Heart left ventricle (tissue), 13 donors: ENCODE measurements around the gene TCF7L2.

ENCODE experiments used
- POLR2A ChIP-seq, 2 donors: fragments of 450-650 bp; IDR thresholded peaks; one replicate each; pipeline ENCODE4 v1.6.1; 2017; ENCODE audit warnings: antibody characterized with exemption in 2 of 2, mild to moderate bottlenecking in 2 of 2, moderate library complexity in 2 of 2
- TF ChIP-seq, protein P1 (sequence below), 12 donors: fragments of 200-600 bp; sonication (generic) in 4 of 12; IDR thresholded peaks; one replicate each; pipeline versions ENCODE4 v1.5.0 to v1.8.0; 2018 to 2022; ENCODE audit warnings: antibody characterized with exemption in 12 of 12, mild to moderate bottlenecking in 5 of 12
- donor health status: ischemic (EF 13 %, LVEDD 7.1; RV severe dilation, severe dysfunction).
- donor health status: DM: no; HTN: yes; CAD: no.
- donor health status: DM: no; HTN: no; CAD: no.
- donor health status: ischemic (EF 25% LVEDD 6.9; RV normal size, moderate dysfunction).
- donor health status: ischemic (EF 25% LVEDD 5.7; RV mildly dilated, moderate dysfunction).
- donor health status: ischemic (EF 35%, LVEDD 5.7; RV mildly dilated, moderate dysfunction).
- donor health status: nonischemic (EF 11% LVEDD 7.7; RV severe dilation, severe dysfunction).
- donor health status: DM: yes; HTN: yes; CAD: no.
- donor health status: PGD.
- donor health status: ischemic (EF 29% LVEDD 5.4; RV normal size, mild dysfunction).
- donor health status: nonischemic (EF 23%, LVEDD 6.1; RV moderate dilation, normal function).

DNA sequence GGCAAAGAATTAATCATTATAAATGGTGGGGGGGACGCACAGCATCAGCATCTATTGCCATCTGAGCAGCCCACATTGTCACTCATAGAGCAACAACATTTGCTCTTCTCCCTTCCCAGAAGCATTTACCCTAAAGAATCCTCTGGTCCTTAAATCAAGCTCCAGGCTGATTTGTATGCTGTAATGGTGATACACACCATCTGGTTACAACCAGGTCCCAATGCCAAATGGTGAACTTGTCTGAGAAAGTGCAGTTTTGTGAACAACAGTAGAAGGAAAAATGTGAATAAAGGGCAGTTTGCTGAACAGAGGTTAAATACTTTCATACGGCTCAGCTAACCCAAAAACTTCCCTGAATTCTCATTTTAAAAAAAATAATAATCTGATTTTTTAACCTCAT, 38.8 kb upstream of the TCF7L2 start:
- no peak for TF ChIP-seq POLR2A (IDR thresholded peaks at IDR 0.05)
- TF ChIP-seq, protein P1, sequence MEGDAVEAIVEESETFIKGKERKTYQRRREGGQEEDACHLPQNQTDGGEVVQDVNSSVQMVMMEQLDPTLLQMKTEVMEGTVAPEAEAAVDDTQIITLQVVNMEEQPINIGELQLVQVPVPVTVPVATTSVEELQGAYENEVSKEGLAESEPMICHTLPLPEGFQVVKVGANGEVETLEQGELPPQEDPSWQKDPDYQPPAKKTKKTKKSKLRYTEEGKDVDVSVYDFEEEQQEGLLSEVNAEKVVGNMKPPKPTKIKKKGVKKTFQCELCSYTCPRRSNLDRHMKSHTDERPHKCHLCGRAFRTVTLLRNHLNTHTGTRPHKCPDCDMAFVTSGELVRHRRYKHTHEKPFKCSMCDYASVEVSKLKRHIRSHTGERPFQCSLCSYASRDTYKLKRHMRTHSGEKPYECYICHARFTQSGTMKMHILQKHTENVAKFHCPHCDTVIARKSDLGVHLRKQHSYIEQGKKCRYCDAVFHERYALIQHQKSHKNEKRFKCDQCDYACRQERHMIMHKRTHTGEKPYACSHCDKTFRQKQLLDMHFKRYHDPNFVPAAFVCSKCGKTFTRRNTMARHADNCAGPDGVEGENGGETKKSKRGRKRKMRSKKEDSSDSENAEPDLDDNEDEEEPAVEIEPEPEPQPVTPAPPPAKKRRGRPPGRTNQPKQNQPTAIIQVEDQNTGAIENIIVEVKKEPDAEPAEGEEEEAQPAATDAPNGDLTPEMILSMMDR (IDR thresholded peaks at IDR 0.05) = no peak
